Colonic mucosa (tissue), 4 donors: ENCODE results near the gene MSI1. TPM values are rescaled to one million over a fixed set of nuclear protein-coding genes. Genes with fewer than 3 reads are reported as not detected.

Experiments used
- DNase-seq: peaks from one replicate; pipeline ENCODE4 v3.0.0-alpha.2; 2020
- H3K27ac ChIP-seq: fragments of 200-600 bp; one replicate; pipeline ENCODE4 v1.8.0; 2021
- H3K27me3 ChIP-seq: fragments of 200-600 bp; one replicate; pipeline ENCODE4 v1.8.0; 2021
- H3K36me3 ChIP-seq: fragments of 200-600 bp; one replicate; pipeline ENCODE4 v1.8.0; 2021
- H3K4me1 ChIP-seq: fragments of 200-600 bp; one replicate; pipeline ENCODE4 v1.8.0; 2021; ENCODE audit warnings: mild to moderate bottlenecking
- H3K4me3 ChIP-seq: fragments of 200-600 bp; one replicate; pipeline ENCODE4 v1.8.0; 2021
- H3K9ac ChIP-seq, 2 donors: one replicate each; pipeline ENCODE4 v1.7.0; 2013; ENCODE audit warnings: control low read depth in 2 of 2, low read depth in 2 of 2, low read length in 2 of 2
- H3K9me3 ChIP-seq: fragments of 200-600 bp; one replicate; pipeline ENCODE4 v1.8.0; 2021
- intact Hi-C: fragments of 100-400 bp; cut with DNase I; formaldehyde crosslinking; loops from one replicate; pipeline ENCODE4 v1.14.1; 2022
- total RNA-seq, 2 donors: library from RNA; stranded (reverse); fragmentation: NEBNext Ultra II Directional in 1 of 2; extraction: Animal tissue kit (Norgen Biotek cat#: 25700) in 1 of 2; gene quantifications; one replicate each; pipeline ENCODE4 v1.2.1, GENCODE V29; 2021
- TF ChIP-seq, protein P1 (sequence below): fragments of 200-600 bp; IDR thresholded peaks from one replicate; pipeline ENCODE4 v1.8.0; 2022; ENCODE audit warnings: antibody characterized with exemption, mild to moderate bottlenecking
- donor health status: healthy.
- donor health status: DM: no; HTN: no; CAD: no.
- donor health status: DM: no; HTN: no; CAD: no.

Gene MSI1
- total RNA-seq, 2 donors from 2014 or later = 3.8 to 11.7 TPM

DNA sequence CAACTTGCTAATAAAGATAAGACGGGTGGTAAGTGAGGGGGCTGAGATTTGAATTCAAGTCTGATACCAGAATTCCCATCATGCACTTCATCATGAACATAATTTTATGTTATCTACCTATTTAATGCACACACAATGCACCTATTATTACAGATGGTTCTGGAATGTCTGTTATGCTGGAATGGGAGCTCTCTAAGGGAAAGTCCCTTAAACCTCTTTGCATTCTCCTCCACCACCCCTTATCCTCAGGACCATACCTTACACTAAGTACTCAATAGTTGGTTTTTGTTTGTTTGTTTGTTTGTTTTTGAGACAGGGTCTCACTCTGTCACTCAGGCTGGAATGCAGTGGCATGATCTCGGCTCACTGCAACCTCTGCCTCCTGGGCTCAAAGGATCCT lies 7.0 kb upstream of the MSI1 start:
- intact Hi-C loops = no loop called here
- no peak for DNase-seq
- Histone ChIP-seq H3K4me3 (no peak overlapping the region), H3K36me3 (no peaks in the 10 kb centered on the region), H3K4me1 (no peaks in the 10 kb centered on the region), H3K9ac (no peak overlapping the region), H3K27me3 (peaks cover 6% of the 10 kb centered on the region), H3K27ac (no peak overlapping the region), H3K9me3 (no peaks in the 10 kb centered on the region)
- TF ChIP-seq, protein P1, sequence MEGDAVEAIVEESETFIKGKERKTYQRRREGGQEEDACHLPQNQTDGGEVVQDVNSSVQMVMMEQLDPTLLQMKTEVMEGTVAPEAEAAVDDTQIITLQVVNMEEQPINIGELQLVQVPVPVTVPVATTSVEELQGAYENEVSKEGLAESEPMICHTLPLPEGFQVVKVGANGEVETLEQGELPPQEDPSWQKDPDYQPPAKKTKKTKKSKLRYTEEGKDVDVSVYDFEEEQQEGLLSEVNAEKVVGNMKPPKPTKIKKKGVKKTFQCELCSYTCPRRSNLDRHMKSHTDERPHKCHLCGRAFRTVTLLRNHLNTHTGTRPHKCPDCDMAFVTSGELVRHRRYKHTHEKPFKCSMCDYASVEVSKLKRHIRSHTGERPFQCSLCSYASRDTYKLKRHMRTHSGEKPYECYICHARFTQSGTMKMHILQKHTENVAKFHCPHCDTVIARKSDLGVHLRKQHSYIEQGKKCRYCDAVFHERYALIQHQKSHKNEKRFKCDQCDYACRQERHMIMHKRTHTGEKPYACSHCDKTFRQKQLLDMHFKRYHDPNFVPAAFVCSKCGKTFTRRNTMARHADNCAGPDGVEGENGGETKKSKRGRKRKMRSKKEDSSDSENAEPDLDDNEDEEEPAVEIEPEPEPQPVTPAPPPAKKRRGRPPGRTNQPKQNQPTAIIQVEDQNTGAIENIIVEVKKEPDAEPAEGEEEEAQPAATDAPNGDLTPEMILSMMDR = no peak

DNA sequence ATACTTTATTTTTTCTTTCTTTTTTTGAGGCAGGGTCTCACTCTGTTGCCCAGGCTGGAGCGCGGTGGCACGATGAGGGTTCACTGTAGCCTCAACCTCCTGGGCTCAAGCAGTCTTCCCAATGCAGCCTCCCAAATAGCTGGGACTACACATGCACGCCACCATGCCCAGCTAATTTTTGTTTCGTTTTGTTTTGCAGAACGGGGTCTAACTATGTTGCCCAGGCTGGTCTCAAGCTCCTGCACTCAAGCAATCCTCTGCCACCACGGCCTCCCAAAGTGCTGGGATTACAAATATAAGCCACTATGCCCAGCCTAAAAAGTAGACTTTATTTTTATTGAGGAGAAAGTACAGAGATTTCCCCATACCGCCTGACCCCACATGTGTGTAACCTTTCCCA lies 4.7 kb upstream of the MSI1 start:
- intact Hi-C loops = no loop called here
- H3K27me3 ChIP-seq = peaks cover 23% of the 10 kb centered on the region

GRCh38 chr12:120370343-120371243 lies 1.6 kb upstream of the MSI1 start:
- no peak for DNase-seq
- Histone ChIP-seq H3K9ac (no peak overlapping the region), H3K27me3 (peaks cover 23% of the 10 kb centered on the region), H3K4me1 (no peaks in the 10 kb centered on the region), H3K27ac (no peak overlapping the region), H3K36me3 (no peaks in the 10 kb centered on the region), H3K4me3 (no peak overlapping the region), H3K9me3 (no peaks in the 10 kb centered on the region)
- TF ChIP-seq, protein P1 = no peak
- intact Hi-C loops = no loop called here

More for the DNA sequence above, 4.7 kb upstream of the MSI1 start:
- H3K9ac ChIP-seq = no peak overlapping the region
- DNase-seq = no peak
- H3K9me3 ChIP-seq = no peaks in the 10 kb centered on the region
- no peak overlapping the region for H3K4me3 ChIP-seq
- no peaks in the 10 kb centered on the region for H3K36me3 ChIP-seq
- H3K27ac ChIP-seq = no peak overlapping the region
- TF ChIP-seq, protein P1 = no peak
- H3K4me1 ChIP-seq = no peaks in the 10 kb centered on the region

DNA sequence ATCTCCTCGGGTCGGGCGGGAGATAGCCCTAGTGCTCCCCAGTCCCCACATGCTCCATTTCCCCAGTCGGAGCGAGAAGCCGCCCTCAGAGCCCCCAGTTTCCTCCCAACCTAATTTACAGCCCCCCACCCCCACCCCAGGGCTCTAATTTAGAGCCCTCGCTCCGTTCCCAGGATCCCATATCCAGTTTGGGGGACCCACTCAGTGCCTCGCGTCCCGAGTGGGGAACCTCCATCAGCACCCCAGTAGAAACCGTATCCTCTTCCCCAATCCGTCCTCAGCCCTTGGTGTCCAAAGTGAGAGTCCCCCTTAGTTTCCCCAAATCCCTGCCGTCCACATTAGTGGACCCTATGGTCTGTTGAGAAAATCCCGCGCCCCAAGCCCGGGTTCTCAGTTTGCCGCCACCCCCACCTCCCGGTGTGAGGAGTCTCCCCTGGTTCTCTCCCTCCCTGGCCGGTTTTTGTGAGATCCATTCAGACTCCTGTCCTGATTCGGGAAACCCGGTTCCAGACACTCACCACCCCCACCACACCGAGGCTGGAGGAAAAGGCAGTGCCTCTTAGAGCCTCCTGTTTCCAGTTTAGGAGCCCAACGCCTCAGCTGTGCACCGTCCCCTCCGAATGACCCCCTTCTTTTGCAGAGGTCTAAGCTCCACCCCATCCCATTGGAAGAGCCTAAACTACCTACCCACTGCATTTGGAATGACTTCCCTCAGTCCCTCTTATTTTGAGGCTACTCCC lies 809 bp upstream of the MSI1 start:
- Histone ChIP-seq H3K9ac (peak overlapping the region; percentile 12 to 40), H3K4me3 (peak overlapping the region; percentile 26), H3K4me1 (no peaks in the 10 kb centered on the region), H3K36me3 (no peaks in the 10 kb centered on the region), H3K9me3 (no peaks in the 10 kb centered on the region), H3K27me3 (peaks cover 23% of the 10 kb centered on the region), H3K27ac (no peak overlapping the region)
- intact Hi-C loops = no loop called here
- no peak for DNase-seq
- TF ChIP-seq, protein P1 = no peak

GRCh38 chr12:120367924-120368788 lies 808 bp downstream of the MSI1 start:
- TF ChIP-seq, protein P1 = no peak
- Histone ChIP-seq H3K4me3 (peak overlapping the region; percentile 41), H3K36me3 (no peaks in the 10 kb centered on the region), H3K9me3 (no peaks in the 10 kb centered on the region), H3K27ac (no peak overlapping the region), H3K4me1 (no peaks in the 10 kb centered on the region), H3K27me3 (peaks cover 23% of the 10 kb centered on the region), H3K9ac (peak overlapping the region; percentile 12 to 24)
- intact Hi-C loops = no loop called here
- DNase-seq = no peak
